KOPT-K1 (cell line): ENCODE measurements around the gene FNIP2.

Experiments
- H3K27ac ChIP-seq: fragments of 200-600 bp; sonication (generic); 2 replicates; pipeline ENCODE4 v1.5.1; 2016; ENCODE audit warnings: antibody characterized with exemption, mild to moderate bottlenecking, low read depth, low read length; ENCODE audit not compliant: poor library complexity, severe bottlenecking
- H3K36me3 ChIP-seq: fragments of 200-600 bp; sonication (generic); 2 replicates; pipeline ENCODE4 v1.5.1; 2017; ENCODE audit warnings: antibody characterized with exemption, mild to moderate bottlenecking, low read length, moderate library complexity; ENCODE audit not compliant: insufficient read depth
- H3K9me3 ChIP-seq: fragments of 200-600 bp; sonication (generic); 2 replicates; pipeline ENCODE4 v1.5.1; 2017; ENCODE audit warnings: antibody characterized with exemption, low read length, mild to moderate bottlenecking; ENCODE audit not compliant: insufficient read depth, poor library complexity, severe bottlenecking

FNIP2 gene

DNA sequence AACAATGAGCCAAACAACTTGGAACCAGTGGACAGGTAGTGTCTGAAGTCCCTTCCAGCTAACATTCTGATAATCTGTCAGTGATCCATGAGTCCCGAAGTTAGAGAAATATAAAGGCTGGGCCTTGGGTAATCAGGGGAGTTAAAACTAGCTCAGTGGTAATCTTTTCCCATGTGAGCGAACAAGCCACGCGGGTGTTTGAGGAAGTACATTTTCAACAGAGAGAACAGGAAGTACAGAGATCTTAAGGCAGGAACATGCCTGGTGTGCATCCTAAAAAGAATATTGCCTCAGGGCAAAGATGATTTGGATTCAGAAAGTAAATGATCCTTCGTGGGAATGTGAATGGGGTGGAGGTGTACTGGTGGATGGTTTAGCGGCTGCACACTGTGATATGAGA lies 42.9 kb downstream of the FNIP2 start:
- no peaks in the 10 kb centered on the region for H3K36me3 ChIP-seq
- H3K9me3 ChIP-seq, result no peaks in the 10 kb centered on the region
- no peak overlapping the region for H3K27ac ChIP-seq

DNA sequence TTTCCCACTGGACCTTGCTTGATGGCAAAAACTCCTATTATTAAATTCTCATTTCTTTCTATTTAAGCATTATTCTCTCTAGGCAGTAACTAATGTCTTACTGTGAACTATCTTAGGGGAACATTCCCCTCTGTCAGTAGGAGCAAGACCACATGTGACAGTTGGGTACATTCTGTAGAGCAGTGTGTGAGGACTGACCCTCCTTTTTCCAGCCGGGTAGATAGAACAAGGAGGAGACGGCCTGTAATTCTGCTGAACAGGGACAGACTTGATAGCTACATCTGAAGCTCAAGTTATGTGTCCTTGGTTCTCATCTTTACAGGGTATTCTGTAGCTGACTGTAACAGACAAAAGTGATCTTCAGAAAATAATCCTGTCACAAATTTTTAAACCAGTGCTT lies 43.3 kb downstream of the FNIP2 start:
- no peak overlapping the region for H3K27ac ChIP-seq
- no peaks in the 10 kb centered on the region for H3K9me3 ChIP-seq
- H3K36me3 ChIP-seq, result no peaks in the 10 kb centered on the region

DNA sequence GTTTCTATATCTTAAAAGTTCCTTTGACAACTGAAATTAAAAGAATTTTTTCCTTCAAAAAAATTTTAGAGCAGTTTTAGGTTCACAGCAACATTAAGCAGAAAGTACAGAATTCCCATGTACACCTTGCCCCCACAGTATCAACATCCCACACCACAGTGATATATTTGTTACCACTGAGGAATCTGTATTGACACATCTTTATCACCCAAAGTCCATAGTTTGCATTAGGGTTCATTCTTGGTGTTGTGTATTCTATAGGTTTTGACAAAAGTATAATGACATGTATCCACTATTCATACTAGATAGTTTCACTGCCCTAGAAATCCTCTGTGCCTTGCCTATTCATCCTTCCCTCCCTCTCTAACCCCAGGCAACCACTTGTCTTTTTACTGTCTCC lies 43.7 kb downstream of the FNIP2 start:
- H3K9me3 ChIP-seq, result no peaks in the 10 kb centered on the region
- no peak overlapping the region for H3K27ac ChIP-seq

GRCh38 chr4:158813113-158813512 lies 44.3 kb downstream of the FNIP2 start:
- H3K9me3 ChIP-seq, result no peaks in the 10 kb centered on the region

More for the DNA sequence above, 43.7 kb downstream of the FNIP2 start:
- no peaks in the 10 kb centered on the region for H3K36me3 ChIP-seq

GRCh38 chr4:158814207-158814606 lies 45.4 kb downstream of the FNIP2 start:
- H3K27ac ChIP-seq, result no peak overlapping the region

More at GRCh38 chr4:158813113-158813512, 44.3 kb downstream of the FNIP2 start:
- Histone ChIP-seq H3K27ac (no peak overlapping the region), H3K36me3 (no peaks in the 10 kb centered on the region)

GRCh38 chr4:158814636-158815330 lies 46.0 kb downstream of the FNIP2 start:
- no peaks in the 10 kb centered on the region for H3K9me3 ChIP-seq
- no peaks in the 10 kb centered on the region for H3K36me3 ChIP-seq
- H3K27ac ChIP-seq, result no peak overlapping the region

More at GRCh38 chr4:158814207-158814606, 45.4 kb downstream of the FNIP2 start:
- no peaks in the 10 kb centered on the region for H3K36me3 ChIP-seq
- no peaks in the 10 kb centered on the region for H3K9me3 ChIP-seq

GRCh38 chr4:158816955-158817354 lies 48.1 kb downstream of the FNIP2 start:
- no peaks in the 10 kb centered on the region for H3K9me3 ChIP-seq
- H3K27ac ChIP-seq, result no peak overlapping the region

DNA sequence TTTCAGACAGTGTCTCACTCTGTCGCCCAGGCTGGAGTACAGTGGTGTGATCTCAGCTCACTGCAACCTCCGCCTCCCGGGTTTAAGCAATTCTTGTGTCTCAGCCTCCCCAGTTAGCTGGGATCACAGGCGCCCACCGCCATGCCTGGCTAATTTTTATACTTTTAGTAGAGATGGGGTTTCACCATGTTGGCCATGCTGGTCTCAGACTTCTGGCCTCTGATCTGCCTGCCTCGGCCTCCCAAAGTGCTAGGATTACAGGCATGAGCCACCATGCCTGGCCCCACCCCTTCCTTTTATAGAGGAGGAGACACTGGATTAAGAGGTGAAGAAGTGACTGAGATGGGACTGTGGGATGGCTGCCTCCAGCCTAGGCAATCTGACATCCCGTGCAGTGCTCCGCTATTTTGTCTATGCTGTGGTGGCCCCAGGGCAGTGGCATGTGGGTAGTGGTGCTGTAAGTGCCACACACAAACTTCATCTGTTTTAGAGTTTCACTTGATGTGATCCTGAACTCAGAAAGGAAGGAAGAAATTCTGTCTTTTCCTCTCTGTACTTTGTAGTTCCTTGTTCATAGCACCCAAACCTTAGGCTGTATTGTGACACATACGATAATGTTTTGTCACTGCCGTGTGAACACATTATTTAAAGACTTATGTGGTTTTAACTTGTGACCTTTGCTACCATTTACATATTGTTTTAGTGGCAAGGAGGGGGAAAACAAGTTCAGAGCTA lies 48.9 kb downstream of the FNIP2 start:
- Histone ChIP-seq H3K27ac (no peak overlapping the region), H3K36me3 (no peaks in the 10 kb centered on the region), H3K9me3 (no peaks in the 10 kb centered on the region)

More at GRCh38 chr4:158816955-158817354, 48.1 kb downstream of the FNIP2 start:
- H3K36me3 ChIP-seq, result no peaks in the 10 kb centered on the region

DNA sequence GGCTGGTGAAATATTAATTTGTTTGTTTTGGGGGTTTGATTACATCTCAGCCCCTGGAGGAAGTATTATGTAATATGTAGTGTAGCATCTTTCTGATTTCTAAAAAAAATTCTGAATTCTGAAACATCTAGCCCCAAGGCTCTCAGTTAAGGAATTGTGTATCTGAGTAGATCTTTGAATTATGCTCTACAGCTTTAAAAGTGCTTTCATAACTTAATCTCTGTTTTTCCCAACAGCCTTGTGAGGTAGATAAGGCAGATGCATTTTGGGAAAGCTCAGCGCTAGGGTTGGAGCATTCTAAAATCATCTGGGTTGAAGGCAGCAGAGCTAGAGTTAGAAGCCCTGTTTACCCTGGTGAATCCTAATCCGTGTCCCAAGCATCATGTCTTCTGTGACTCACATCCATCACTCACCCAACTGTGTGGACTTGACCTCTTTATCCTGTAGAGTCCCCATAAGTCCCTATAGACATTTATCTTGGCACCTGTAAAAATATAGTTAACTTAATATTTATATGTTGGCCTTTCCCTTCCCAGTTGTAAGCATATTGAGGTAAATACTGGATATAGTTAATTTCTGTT lies 49.8 kb downstream of the FNIP2 start:
- no peak overlapping the region for H3K27ac ChIP-seq
- H3K9me3 ChIP-seq, result no peaks in the 10 kb centered on the region
- no peaks in the 10 kb centered on the region for H3K36me3 ChIP-seq

DNA sequence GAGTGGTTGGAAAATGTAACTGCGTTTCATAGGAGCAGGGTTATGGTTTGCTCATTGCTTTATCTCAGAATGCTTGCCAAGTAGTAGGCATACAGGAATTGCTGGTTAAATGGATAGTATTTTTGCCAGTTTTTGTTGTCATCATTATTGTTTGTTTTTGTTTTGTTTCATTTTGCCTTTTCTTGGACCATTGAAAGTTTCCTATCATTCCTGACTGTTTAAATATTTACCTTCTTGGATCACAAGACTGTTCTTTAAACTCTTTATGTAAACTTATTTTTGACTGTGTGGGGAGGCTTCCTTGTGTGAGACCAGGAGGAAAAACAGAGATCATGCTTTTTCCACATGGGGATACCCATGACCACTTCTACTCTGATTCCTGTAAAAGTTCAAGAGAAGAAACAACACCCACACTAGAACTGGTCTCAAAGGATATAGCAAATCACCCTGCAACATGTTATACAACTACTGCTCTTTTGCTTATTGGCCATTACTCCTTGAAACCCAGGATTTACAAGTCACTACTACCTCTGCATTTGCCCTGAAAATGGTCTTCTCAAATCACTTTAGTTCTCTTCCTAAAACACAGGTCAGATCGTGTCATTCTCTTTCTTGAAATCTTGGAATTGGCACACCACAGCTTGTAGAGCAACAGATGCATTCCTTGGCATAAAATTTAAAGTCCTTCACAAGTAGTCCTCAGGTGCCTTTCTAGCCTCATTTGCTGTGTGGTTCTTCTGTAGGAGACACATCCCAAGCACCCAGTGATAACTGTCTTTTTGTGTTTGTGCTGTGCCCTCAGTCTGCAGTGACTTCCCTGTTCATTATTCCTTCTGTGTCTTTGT lies 51.3 kb downstream of the FNIP2 start:
- no peaks in the 10 kb centered on the region for H3K9me3 ChIP-seq
- no peak overlapping the region for H3K27ac ChIP-seq
- H3K36me3 ChIP-seq, result no peaks in the 10 kb centered on the region

DNA sequence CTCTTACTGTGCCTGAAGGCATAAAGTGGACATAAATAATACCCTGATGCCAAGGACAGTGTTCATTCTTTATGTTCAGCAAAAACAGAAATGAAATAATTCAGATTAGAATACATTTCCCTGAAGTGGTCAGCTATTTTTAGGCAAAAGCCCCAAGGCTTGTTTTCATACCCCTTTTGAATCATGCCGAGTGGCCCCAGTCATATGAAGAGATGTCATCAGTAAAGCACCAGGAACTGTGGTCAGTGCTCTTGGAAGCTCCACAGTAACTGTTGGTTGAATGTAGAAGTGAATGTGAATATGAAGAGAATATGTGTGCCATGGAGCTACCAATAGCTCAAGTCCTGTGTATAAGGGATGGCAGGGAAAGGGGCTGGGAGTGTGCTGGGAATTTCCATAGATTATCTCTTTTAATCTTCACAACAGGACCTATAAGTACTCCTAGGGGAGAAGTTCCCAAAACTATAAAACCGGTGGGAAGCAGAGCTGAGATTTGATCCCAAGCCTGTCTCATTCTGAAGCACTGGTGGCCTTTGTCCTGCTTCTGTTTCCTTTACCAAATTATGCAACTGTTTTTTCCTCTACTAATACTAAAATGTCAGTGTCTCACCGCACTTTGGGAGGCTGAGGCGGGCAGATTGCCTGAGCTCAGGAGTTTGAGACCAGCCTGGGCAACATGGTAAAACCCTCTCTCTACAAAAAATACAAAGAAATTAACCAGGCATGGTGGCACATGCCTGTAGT lies 52.6 kb downstream of the FNIP2 start:
- Histone ChIP-seq H3K9me3 (no peaks in the 10 kb centered on the region), H3K27ac (no peak overlapping the region), H3K36me3 (no peaks in the 10 kb centered on the region)

DNA sequence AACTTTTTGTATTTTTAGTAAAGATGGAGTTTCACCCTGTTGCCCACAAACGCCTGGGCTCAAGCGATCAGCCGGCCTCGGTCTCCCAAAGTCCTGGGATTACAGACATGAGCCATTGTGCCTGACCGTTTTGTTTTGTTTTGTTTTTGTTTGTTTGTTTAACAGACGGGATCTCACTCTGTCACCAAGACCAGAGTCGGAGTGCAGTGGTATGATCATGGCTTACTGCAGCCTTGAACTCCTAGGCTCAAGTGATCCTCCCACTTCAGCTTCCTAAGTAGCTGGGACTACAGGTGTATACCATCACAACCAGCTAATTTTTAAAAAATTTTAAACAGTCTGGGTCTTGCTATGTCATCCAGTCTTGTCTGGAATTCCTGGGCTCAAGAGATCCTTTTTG lies 53.5 kb downstream of the FNIP2 start:
- no peak overlapping the region for H3K27ac ChIP-seq

DNA sequence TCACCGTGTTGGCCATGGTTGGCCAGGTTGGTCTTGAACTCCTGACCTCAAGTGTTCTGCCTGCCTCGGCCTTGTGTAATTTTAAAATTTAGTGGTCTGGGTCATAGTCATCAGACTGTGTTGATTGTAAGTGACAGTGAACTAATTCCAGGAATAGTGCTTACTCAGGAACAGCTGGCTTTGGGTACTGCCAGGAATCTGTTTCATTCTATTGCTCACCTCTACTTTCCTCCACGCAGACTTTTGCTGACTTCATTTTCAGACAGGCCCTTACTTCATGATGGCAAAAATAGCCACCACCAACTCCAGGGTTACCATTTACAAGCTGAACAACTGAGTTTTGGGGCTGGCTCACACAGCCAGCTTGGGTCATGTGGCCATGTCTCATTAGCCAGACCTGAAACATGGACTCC lies 54.6 kb downstream of the FNIP2 start:
- no peaks in the 10 kb centered on the region for H3K9me3 ChIP-seq
- H3K27ac ChIP-seq, result no peak overlapping the region
- H3K36me3 ChIP-seq, result no peaks in the 10 kb centered on the region

More for the DNA sequence above, 53.5 kb downstream of the FNIP2 start:
- Histone ChIP-seq H3K9me3 (no peaks in the 10 kb centered on the region), H3K36me3 (no peaks in the 10 kb centered on the region)
